Measurements from ENCODE around the gene HRH1.

HRH1 gene

GRCh38 chr3:11198070-11198469, 43.8 kb downstream of the HRH1 start:
- no peak overlapping the region for H3K4me3 ChIP-seq (ENCODE audit: low read depth, low read length)
- TF ChIP-seq CTCF (IDR thresholded peaks at IDR 0.05; ENCODE audit: low read depth, low read length, missing control alignments): no peak
- no peak for DNase-seq (ENCODE audit: low read depth)

GRCh38 chr3:11198495-11198894, 44.2 kb downstream of the HRH1 start:
- TF ChIP-seq CTCF (IDR thresholded peaks at IDR 0.05; ENCODE audit: low read depth, low read length, missing control alignments): no peak
- DNase-seq (ENCODE audit: low read depth): no peak
- H3K4me3 ChIP-seq (ENCODE audit: low read depth, low read length): no peak overlapping the region

DNA sequence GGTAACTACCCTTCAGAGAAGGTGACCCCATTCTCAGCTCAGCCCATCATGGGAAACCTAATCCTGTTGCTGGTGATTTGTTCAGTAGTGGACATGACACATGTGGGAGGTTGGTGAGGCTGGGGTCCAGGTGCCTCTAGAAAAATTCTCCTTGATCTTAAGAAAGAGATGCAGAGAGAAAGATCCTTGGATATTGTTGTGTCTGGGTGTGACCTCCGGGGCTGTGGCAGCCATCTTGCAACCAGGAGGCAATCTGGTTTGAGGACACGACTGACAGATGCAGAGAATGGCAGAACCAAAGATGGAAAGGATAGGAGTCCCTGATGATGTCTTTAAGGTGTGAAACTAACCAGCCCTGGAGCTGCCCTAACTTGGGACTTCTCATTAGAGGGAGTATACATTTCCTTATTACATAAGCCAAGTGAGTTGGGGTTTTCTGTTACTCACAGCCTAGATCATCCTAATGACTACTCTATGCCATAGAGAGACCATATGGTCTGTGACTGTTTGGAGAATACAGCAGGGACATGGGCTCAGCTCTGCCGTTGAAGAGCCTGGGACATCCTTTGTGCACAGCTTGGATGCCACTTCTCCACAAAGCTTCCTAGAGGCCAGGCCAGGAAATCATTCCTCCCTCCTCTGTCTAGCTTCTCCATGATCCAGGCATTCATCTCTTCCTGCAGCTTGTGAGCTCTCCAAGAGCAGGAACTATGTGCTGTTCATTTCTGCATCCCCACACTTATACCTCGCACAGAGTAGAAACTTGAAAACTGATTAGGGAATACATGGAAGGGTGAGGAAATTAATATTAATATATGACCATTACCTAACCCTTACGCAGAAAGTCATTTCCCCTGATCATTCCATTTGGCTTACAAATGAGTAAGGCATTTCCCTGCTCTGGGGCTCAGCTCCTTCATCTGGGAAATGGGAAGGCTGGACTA, 45.9 kb downstream of the HRH1 start:
- H3K4me3 ChIP-seq (ENCODE audit: low read depth, low read length): no peak overlapping the region
- TF ChIP-seq CTCF (IDR thresholded peaks at IDR 0.05; ENCODE audit: low read depth, low read length, missing control alignments): no peak
- DNase-seq (ENCODE audit: low read depth): no peak

DNA sequence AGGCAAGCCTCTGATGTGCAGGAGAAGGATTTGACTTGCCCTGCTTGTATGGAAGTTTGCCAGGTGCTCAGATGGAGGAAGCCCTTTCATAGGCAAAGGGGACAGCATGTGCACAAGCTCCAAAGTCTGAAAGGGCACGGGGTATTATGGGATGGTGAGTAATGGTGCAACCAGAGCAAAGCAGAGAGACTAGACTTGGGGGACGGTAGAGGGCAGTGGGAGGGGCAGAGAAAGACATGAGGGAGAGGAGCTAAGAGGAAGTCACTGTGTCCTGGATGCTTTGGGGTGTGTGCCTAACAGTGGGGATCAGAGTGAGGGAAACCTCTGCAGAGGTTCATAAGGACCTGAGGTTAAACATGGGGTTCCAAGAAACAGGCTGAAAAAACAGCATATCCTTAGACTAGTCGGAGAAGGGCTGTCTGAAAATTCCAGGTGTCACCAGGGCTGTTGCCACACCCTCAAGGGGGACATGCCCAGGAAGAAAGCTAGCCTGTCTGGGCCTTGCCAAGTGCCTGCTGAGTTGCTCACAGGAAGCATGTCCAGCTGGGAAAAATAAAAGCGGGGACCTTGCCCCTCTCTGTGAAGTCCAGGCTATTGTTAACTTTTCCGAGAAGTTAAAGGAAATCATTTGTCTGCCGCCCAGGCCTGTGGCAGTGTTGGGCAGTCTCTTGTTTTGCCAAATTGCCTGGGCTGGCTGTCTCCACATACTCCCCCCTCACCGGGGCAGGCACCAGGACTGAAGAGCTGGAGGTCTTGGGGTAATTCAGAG, 47.1 kb downstream of the HRH1 start:
- TF ChIP-seq CTCF (IDR thresholded peaks at IDR 0.05; ENCODE audit: low read depth, low read length, missing control alignments): no peak
- no peak overlapping the region for H3K4me3 ChIP-seq (ENCODE audit: low read depth, low read length)
- no peak for DNase-seq (ENCODE audit: low read depth)

GRCh38 chr3:11203961-11204360, 49.7 kb downstream of the HRH1 start:
- no peak overlapping the region for H3K4me3 ChIP-seq (ENCODE audit: low read depth, low read length)
- no peak for DNase-seq (ENCODE audit: low read depth)

DNA sequence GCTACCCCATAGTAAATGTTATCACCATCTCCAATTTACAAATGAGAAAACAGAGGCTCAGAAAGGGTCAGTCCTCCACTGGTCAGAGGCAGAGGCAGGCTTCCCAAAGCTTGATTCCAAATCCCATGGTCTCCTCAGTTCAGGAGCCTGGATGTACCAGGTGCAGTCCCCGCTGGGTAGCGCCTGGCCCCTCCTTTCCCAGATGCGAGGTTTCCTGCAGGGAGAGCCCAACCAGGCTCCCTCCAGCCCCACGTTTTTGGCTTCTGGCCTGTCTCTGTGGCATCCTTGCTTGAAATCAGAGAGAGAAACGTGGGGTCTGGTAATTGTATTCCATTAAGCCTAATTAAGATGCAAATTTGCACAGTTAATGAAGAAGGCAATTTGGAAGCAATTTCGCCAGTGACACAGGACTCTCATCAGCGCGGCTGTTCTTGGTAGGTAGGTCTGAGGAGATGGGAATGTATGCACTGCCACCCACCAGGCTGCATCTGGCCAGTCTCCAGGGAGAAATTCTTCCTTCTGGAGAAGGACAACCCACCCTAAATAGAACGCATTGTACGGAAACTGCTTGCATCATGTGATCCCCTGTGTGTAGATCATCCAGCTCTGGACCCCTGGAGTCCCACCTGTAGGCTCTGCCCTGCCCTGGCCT, 50.5 kb downstream of the HRH1 start:
- TF ChIP-seq CTCF (IDR thresholded peaks at IDR 0.05; ENCODE audit: low read depth, low read length, missing control alignments): no peak
- DNase-seq (ENCODE audit: low read depth): no peak
- no peak overlapping the region for H3K4me3 ChIP-seq (ENCODE audit: low read depth, low read length)

More at GRCh38 chr3:11203961-11204360, 49.7 kb downstream of the HRH1 start:
- TF ChIP-seq CTCF (IDR thresholded peaks at IDR 0.05; ENCODE audit: low read depth, low read length, missing control alignments): no peak

Measured in GM12864 (cell line).